Umbilical cord (tissue), 2 donors: ENCODE measurements around the gene CACNA2D1. TPM values are rescaled to one million over a fixed set of nuclear protein-coding genes. Genes with fewer than 3 reads are reported as not detected.

Experiments used
- DNase-seq: peaks from one replicate; pipeline ENCODE4 v3.0.0-alpha.2; 2015; ENCODE audit warnings: low spot score
- total RNA-seq: library from RNA; depleted of rRNA; stranded (reverse); fragments of >200 nt; gene quantifications from one replicate; pipeline ENCODE4 v1.2.3, GENCODE V29; 2014; ENCODE audit warnings: low replicate concordance; ENCODE audit not compliant: insufficient read depth

Gene CACNA2D1
- total RNA-seq, 1 donor from 2014 or later: 33.5 TPM

DNA sequence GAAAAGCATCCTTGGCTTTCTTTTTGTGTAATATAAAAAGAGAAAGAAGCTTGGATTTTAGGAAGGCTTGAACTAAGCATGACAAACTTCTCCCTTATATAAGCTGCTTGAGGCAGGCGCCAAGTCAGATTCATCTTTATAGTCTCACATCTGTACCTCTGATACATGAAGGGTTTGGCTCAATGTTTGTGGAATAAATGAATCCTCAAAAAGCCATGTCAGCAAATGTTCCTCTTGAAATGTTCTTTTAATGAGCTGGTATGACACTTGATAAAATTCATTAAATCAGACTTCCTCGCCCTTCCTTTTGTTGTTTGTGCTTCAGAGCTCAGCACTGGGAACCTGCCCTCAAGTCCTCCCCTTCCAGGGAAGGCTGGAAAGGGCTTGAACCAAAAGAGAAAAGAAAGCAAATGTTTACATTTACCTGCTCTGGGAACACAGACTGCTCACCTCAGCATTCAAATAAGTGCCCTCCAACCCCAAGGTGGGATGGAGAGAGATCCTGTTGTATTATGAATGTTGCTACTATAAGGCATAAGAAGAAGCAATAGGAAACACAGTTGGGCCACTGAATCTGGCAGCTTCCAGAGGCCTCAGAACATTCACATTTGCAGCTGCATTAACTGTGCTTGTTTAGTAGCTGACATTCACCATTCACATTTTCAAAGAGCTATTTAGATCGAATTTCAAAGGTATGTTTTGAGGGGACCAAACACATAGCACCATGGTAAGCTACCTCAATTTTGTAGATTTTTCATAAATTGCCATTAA is 212.6 kb downstream of the CACNA2D1 start:
- DNase-seq: peak; percentile 53

DNA sequence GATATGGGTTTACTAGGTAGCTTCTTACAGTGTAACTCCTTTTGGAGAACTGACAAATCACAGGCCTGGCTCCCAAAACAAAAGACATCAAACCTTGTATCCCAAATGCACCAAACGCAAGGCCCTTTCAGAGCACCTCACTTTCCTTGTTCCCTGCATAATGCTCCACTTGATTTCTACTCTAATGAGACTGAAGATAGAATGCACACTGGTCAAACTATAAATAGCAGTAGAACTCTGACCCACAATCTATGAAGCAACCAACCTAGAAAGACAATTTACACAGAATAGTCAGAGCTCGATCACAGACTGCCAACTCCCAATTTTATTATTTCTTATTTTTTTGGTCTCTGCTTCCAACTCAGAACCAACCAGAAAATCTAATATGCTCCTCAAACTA is 214.4 kb downstream of the CACNA2D1 start:
- no peak for DNase-seq

DNA sequence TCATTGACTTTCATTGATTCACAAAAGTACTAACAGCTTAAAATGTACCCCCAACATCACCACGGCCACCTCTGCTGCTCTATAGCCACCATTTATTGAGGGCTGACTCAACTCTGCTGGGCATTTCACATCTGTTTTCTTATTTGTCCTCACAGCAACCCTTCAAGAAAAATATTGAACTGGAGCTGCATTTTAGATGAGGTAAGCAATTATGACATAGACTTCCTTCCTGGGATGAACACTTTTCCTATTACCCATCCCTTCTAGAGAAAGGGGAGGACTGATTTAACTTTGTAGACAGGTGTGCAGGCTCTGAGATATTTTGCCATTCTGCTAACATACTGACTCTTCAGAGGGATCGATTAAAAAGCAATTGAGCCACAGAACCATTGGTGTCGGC is 217.4 kb downstream of the CACNA2D1 start:
- DNase-seq: no peak

DNA sequence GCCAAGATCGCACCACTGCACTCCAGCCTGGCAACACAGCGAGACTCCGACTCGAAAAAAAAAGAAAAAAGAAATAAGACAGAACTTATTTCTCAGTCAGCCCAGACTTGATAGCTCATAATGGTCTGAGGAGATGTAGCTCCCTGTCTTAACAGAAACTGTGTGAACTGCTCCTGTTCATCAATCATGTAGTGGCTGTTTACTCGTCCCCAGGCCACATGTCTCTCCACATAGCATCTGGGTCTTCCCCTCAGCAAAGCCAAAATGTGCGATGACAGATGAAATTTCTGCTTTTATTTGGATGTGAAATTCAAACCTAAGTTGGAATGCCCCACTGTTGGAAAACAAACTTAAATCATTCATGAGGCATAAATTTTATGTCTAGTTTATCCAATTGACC is 219.0 kb downstream of the CACNA2D1 start:
- no peak for DNase-seq

DNA sequence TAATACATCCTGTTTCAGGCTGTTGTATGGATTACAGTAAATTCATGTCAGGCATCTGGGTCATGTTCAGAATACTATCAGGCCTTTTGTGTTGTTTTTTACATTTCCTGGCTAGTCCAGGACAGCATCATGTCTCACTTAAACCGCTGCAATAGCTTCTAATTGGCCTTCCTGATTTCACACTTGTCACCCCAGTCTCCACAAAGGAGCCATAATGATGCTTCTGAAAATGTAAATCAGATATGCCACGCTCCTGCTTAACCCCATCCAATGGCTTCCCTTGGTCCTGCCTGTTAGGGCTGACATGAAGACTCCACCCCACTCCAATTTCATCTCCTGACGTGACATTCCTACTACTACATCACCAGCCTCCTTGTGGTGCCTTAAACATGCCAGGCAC is 220.0 kb downstream of the CACNA2D1 start:
- no peak for DNase-seq

DNA sequence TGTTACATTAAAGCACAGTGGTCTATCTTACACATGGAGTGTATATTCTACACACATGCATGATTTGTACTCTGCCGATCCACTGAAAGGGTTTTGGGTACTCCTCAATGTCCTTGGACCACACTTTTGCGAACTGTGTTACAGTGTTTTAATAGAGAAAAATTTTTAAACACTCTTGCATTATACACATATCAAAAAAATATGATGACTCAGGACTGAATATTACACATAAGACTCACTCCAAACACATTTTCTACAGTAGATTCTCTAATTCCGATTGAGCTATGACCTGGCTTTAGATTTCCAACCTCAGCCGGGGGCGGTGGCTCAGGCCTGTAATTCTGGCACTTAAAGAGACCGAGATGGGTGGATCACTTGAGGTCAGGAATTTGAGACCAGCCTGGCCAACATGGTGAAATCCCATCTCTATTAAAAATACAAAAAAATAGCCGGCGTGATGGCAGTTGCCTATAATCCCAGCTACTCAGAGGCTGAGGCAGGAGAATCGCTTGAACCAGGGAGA is 222.4 kb downstream of the CACNA2D1 start:
- no peak for DNase-seq

DNA sequence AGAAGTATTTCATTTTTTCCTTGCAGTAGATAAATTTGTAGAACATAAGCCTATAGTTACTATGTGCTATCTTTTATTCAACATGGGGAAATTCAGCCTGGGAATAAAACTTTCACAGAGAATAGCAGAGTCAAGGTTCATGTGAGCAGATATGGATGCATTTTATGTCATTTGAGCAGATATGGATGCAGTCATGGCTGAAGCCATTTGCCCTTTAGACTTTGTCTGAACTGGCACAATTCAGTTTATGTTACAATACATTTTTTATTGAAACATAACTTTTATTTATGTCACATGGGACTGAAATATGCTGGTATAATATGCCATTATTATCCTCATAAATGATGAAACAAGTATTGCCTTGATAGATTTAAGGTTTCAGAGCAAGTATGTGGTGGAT is 231.1 kb downstream of the CACNA2D1 start:
- DNase-seq: no peak

DNA sequence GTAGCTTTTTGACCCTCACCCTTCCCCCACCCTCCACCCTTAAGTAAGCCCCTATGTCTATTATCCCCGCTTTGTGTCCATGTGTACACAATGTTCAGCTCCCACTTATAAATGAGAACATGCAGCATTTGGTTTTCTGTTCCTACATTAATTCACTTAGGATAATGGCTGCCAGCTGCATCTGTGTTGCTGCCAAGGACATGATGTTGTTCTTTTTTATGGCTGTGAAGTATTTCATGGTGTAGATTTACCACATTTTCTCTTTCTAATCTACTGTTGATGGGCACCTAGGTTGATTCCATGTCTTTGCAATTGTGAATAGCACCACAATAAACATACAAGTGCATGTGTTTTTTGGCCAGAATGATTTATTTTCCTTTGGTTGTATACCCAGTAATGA is 232.2 kb downstream of the CACNA2D1 start:
- no peak for DNase-seq

DNA sequence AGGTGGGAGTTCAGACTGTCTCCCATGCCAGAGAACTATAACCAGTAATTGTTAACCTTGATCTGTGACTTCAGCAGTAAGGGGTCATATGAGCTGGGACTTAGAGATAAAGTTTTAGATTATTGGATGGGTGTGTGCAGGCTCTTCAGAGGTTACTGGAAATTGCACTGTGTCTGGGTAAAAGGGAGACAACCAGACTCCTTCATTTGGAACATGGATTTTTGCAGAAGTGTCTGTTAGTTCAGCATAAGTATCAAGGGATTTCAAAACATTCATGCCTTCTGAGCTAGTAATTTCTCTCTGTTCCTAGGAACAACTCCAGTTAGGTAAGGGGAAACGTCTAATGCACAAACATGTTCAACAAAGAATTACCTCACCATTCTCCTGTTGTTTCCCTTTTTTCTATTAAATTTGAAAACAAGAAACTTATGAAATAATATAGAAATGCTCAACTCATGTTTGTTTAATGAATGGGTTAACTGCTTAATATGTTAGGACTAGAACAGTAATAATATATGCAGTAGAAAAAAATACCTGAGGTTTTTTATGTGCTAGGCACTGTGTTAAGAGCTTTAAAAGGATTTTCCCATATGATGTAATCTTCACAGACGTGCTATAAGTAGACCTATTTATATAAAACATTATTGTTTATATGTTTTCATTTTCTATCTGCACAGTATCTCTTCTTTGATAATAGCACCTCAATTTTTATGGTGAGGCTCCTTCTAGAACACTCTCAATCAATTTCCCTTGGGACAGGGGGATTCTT is 233.0 kb downstream of the CACNA2D1 start:
- DNase-seq: peak; percentile 37

DNA sequence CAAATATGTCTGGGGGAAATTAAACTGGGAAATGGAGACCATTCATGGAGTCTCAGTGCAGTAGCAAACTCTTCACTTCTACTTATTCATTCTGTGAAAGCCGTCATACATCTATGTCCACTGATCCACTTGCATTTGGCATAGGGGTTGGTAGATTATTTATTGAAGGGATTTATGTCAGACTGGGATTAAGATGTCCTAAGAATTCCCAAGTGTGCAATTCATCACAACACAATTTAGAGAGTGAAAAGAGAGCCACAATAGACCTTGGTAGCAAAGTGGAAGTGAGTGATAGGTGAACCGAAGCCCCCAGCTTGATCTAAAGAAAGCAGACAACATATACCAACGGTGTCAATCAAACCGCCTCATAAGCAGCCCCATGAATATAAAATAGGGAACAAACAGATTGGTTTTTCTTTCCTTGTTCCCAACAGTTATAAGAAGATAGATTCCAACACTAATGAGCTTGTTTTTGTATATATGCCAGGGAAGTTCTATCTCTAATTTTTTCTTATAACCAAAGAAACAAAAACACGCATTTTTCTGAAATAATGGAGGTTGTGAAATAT is 234.3 kb downstream of the CACNA2D1 start:
- no peak for DNase-seq

DNA sequence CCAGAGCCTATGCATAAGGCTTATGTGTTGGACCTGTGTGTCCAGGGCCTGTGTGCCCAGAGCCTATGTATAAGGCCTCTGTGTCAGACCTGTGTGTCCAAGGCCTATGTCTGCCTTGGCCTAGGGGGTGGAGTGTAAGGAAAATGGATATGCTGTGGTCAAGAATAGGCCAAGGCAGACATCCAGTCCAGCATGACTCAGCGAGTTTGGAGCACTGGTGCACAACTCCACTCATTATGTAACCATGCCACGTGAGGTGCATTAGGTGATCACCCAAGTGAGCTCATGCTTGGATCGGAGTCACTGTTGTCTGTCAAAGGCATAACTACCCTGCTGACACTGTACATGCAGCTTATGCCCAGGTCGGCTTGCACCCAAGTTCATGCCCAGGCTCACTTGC is 238.9 kb downstream of the CACNA2D1 start:
- DNase-seq: no peak

DNA sequence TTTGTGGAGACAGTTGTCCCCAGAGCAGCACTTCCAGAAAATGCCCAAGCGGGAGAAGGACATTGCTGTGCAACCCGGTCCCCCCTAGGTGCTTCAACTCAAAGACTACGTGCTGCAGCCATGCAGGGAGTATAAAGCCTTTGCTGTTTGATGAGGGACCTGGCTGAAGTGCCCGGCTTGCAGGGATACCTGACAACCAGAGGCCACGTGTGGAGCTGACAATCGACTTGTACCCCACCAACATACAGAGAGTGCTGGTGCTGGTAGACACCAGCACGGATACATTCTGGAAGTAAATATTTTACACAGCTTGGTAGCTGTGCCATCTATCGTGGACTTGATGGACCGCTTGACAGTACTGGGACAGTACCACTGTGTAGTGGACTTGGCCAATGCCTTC is 240.6 kb downstream of the CACNA2D1 start:
- no peak for DNase-seq

DNA sequence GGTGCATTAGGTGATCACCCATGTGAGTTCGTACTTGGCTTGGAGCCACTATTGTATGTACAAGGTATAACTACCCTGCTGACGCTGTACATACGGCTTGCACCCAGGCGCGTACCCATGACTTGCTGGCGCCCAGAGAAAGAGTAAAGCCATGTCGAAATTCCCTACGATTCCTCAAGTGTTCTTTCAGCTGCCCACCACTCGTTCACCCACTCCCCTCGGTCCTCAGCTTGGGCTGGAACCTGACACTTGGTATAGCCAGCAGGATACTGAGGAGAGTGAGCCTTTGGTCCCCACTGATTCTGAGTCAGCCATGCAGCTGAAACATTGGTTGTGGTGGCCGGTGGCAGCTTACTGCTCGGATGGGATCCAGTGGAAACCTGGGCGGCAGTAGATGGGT is 241.5 kb downstream of the CACNA2D1 start:
- DNase-seq: no peak

DNA sequence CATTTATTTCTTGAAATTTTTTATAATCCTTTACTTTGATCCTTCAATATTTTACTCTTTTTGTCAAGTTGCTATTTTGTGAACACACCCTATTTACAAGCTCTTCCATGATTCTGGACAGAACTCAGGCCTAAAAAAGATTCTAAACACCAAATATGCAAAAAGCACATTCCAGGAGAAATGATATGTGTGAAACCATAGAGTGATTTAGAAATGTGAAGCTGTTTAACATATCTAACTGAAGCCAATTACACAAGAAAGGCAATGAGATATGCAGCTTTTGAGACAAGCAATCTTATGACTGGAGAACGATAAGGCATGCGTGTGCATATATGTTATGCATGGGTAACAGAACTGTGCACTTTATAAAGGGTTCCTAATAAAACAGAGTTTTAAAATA is 243.0 kb downstream of the CACNA2D1 start:
- DNase-seq: no peak

DNA sequence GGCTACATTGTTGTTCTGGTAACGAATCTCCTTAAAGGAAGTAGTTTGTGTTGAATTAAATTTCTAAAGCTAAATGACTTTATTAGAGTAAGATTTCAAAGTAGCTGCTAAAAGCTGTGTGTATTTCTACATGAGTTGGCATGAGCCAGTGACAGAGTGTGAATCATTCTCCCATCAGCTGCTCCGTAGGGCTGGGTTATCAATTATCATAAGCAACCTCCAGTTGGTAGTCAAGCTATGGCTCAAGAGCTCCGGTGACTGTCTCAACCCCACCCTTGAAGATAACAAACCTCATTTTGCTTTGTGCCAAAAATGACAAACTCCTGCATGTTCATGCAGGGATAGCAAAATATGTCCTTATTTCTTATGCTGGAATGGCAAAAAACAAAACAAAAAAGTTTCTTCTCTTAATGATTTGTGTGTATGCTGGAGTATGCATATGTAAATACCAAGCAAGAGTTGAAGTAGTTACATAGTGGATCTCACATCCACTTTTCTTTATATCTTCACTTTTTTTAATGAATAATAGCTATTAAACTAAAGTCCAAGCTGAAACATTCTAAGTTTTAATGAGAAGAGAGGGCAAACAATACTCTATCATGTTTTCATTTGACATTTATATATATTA is 249.4 kb downstream of the CACNA2D1 start:
- DNase-seq: peak; percentile 26

DNA sequence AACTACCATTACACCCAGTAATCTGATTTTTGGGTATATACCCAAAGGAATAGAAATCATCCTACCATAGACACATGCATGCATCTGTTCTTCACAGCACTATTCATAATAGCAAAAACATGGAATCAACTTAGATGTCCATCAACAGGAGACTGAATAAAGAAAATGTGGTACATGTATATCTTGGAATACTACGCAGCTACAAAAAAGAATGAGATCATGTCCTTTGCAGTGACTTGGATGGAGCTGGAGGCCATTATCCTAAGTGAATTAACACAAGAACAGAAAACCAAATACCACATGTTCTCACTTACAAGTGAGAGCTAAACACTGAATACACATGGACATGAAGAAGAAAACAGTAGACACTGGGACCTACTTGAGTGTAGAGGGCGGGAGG is 254.9 kb downstream of the CACNA2D1 start:
- DNase-seq: no peak

DNA sequence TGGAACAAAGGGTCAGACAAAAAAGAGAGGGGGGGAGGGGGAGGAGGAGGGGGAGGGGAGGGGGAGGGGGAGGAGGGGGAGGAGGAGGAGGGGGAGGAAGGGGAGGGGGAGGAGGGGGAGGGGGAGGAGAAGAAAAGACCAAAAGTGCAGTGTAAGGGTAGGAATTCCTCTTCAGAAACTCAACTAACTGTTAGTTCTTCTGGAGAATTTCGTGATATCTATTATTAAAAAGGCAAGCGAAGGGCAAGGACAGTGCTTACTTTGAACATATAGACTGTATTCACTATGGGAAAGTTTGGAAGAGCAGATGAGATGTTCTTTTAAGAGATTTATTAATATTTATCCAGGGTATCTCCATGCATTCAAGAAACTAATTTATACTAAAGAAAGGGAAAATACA is 258.1 kb downstream of the CACNA2D1 start:
- DNase-seq: no peak

DNA sequence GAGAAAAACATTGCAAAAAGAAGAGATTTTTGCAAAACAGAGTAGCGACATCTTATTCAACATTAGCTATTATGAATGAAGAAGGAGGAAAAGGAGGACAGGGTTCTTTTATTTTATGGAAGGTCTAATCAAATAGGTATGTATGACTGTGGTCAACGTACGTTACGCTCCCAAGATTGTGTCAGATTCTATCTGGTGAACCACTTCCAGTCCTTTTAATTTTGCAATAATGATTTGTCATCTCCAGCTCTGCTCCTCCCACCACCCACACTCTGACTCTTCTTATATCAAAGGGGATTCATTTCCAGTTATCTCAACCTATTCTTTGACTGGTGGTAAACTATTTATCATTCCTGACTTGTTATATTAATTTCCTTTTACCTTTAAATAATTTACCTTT is 259.9 kb downstream of the CACNA2D1 start:
- no peak for DNase-seq

DNA sequence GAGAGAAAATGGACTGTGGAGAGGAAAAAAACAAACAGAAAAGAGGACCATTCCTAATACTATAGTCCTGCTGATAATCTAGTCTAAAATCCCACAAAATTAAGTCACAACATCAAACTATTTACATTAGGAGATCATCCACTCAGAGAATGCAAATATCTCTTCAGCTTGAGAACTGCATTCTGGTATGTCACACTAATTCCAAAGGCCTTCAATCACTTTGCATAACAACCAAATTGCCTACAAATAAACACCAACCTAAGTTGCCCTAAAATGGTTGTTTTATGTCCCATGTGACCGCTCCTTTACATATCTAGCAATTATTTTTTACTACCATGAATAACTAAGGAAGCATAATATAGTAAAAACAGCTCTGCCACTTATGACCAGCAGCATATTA is 264.3 kb downstream of the CACNA2D1 start:
- DNase-seq: no peak

DNA sequence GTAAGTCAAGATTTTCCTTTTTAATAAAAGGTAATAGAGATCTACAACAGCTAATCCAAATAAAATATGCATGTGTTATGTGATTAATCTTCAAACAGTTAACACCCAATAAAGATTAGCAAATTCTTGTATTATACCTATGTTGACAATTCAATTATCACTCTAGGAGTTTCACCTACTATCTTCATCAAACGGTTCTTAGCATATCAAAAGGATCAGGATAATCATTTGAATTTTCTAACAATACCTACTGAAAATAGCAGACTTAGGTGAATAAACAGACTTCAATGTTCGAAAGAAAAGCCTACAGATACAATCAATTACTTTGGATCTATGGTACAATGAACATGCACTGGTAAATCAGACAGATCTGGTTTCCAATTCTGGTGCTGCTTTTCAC is 268.3 kb downstream of the CACNA2D1 start:
- DNase-seq: no peak

DNA sequence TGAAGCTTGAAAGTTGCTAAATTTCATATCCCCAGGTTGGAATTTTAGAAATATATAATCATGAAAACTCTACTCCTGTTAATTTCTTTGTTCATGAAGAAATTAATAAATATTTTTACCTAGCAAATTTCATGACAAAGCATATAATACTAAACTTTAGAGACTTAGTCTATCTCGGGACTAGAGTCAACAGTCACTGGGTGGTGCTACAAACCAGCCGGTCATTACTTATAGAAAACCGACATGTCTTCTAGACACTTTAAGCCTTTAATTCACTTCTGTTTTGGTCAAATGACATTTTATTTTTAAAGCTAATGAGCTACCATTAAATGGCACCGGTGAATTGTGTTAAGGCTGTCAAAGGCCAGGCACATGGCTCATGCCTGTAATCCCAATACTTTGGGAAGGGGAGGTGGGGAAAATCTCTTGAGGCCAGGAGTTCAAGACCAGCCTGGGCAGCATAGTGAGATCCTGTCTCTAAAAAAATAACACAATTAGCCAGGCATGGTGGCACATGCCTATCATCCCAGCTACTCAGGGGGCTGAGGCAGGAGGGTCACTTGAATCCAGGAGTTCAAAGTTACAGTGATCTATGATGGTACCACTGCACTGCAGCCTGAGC is 270.1 kb downstream of the CACNA2D1 start:
- no peak for DNase-seq

DNA sequence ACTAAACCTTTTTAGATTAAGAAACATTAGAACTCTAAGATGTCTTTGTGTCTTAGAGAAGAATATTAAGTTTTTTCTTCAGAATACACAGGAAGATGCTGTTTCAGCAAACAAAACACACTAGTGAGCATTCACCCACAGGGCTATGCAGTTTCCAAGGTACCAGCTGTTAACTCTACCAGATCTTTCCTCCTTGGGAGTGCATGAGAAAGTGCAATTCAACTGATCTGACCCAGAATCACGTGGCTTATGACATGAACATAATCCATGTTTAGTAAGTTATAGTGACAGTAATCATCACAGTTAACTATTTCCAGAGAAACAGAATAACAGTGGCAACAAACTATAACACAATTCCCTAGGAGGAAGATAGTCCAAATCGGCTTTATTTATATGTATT is 270.7 kb downstream of the CACNA2D1 start:
- DNase-seq: no peak
